GM12878 (cell line): Measurements from ENCODE around the gene AAGAB. TPM values are rescaled to one million over a fixed set of nuclear protein-coding genes. Genes with fewer than 3 reads are reported as not detected.

Experiments
- ATAC-seq: fragments of 200-7000 bp; cut with Tn5 transposase; 3 replicates; pipeline ENCODE4 v1.9.1; 2020; ENCODE audit warnings: mild to moderate bottlenecking, moderate library complexity
- BruUV-seq: library from RNA; stranded (reverse); fragments of 400-500 nt; replicated peaks from 2 replicates; lab custom pipeline; 2021; lab: Mats Ljungman, UMichigan
- CTCF ChIA-PET: fragments of 300-600 bp; sonication (Branson Sonifier 250); formaldehyde crosslinking; extraction: SDS; loops from one replicate; lab custom pipeline; 2021; ENCODE audit warnings: inconsistent platforms; lab: Yijun Ruan, JAX
- POLR2A ChIA-PET: fragments of 350-600 bp; formaldehyde crosslinking; extraction: SDS; loops from one replicate; lab custom pipeline; 2021; ENCODE audit warnings: inconsistent platforms; lab: Charles Lee
- RAD21 ChIA-PET: fragments of 300-600 bp; sonication (Branson Sonifier 250); formaldehyde crosslinking; loops from one replicate; lab custom pipeline; 2023; ENCODE audit warnings: antibody characterized with exemption; ENCODE audit not compliant: unreplicated experiment; lab: Charles Lee
- SMC1A ChIA-PET: fragments of 300-600 bp; sonication (Branson Sonifier 250); formaldehyde crosslinking; loops from one replicate; lab custom pipeline; 2023; ENCODE audit not compliant: unreplicated experiment, uncharacterized antibody; lab: Charles Lee
- DNase-seq: peaks from one replicate; pipeline ENCODE4 v3.0.0-alpha.2; 2011; ENCODE audit warnings: low read depth, low spot score
- FAIRE-seq: peaks from 3 replicates; lab custom pipeline; 2011; peaks lifted over from hg19 to GRCh38; lab: Jason Lieb, UNC
- H2AFZ ChIP-seq: 2 replicates; pipeline ENCODE4 v1.6.0; 2011; ENCODE audit warnings: low read depth, low read length, control low read depth; ENCODE audit not compliant: control insufficient read depth
- H3K27ac ChIP-seq: 2 replicates; pipeline ENCODE4 v1.5.1; 2011; ENCODE audit warnings: control low read depth; ENCODE audit not compliant: control insufficient read depth, insufficient read depth
- H3K27me3 ChIP-seq, 2 experiments: replicated peaks in 1 of 2; 2 replicates each; pipeline versions ENCODE4 v1.6.0 to v1.6.1; 2011; ENCODE audit warnings: low read length in 1 of 2; ENCODE audit not compliant: control insufficient read depth in 2 of 2, insufficient read depth in 2 of 2
- H3K36me3 ChIP-seq, 2 experiments: 2 replicates each; pipeline ENCODE4 v1.5.1; 2011; ENCODE audit warnings: low read length in 1 of 2; ENCODE audit not compliant: control insufficient read depth in 2 of 2, insufficient read depth in 2 of 2
- H3K4me1 ChIP-seq: 2 replicates; pipeline ENCODE4 v1.6.1; 2011; ENCODE audit warnings: mild to moderate bottlenecking, low read length, moderate library complexity, mixed read lengths; ENCODE audit not compliant: control insufficient read depth, insufficient read depth
- H3K4me2 ChIP-seq: 2 replicates; pipeline ENCODE4 v1.6.0; 2011; ENCODE audit warnings: control low read depth; ENCODE audit not compliant: control insufficient read depth, insufficient read depth
- H3K4me3 ChIP-seq: fragments of 200-600 bp; sonication (generic); 2 replicates; pipeline ENCODE4 v1.5.1; 2016
- H3K79me2 ChIP-seq: 2 replicates; pipeline ENCODE4 v1.6.0; 2011; ENCODE audit warnings: low read length; ENCODE audit not compliant: control insufficient read depth, insufficient read depth
- H3K9ac ChIP-seq: 2 replicates; pipeline ENCODE4 v1.8.0; 2011; ENCODE audit warnings: low read length, control low read depth, mixed read lengths; ENCODE audit not compliant: control insufficient read depth, insufficient read depth
- H3K9me3 ChIP-seq: replicated peaks from 3 replicates; pipeline ENCODE4 v1.5.1; 2011; ENCODE audit warnings: mild to moderate bottlenecking, low read length; ENCODE audit not compliant: control insufficient read depth, insufficient read depth
- H4K20me1 ChIP-seq: 2 replicates; pipeline ENCODE4 v1.6.0; 2011; ENCODE audit not compliant: control insufficient read depth, insufficient read depth
- KAT2A ChIP-seq: conservative IDR thresholded peaks from 2 replicates; pipeline ENCODE4 v1.6.1; 2011; ENCODE audit warnings: low read depth, low read length; ENCODE audit not compliant: control insufficient read depth
- POLR2A ChIP-seq: IDR thresholded peaks from 2 replicates; pipeline ENCODE4 v1.6.1; 2011; ENCODE audit warnings: low read depth, mild to moderate bottlenecking, low read length
- RAD51 ChIP-seq: fragments of 450-650 bp; IDR thresholded peaks from 2 replicates; pipeline ENCODE4 v1.6.1; 2016; ENCODE audit warnings: moderate library complexity, mild to moderate bottlenecking, inconsistent platforms
- SUPT20H ChIP-seq: IDR thresholded peaks from 2 replicates; pipeline ENCODE4 v1.6.1; 2011; ENCODE audit warnings: low read depth, mild to moderate bottlenecking, low read length, moderate library complexity, borderline replicate concordance; ENCODE audit not compliant: control insufficient read depth
- WGBS: methylation state at CpG from one replicate; pipeline ENCODE4 v1.1.6; 2016; ENCODE audit warnings: low lambda C conversion rate; ENCODE audit not compliant: insufficient replicate concordance, insufficient coverage; ENCODE audit errors: missing lambda C conversion rate; 5-methylcytosine and 5-hydroxymethylcytosine counted together
- in situ Hi-C: fragments of 300-500 bp; cut with MboI; formaldehyde crosslinking; loops from 9 replicates; pipeline ENCODE4 v1.14.3; 2018; ENCODE audit warnings: mixed read lengths
- intact Hi-C: fragments of 100-400 bp; cut with micrococcal nuclease; formaldehyde crosslinking; loops from one replicate; pipeline ENCODE4 v1.14.2; 2022; ENCODE audit not compliant: unreplicated experiment
- polyA plus RNA-seq, 11 experiments: library from polyadenylated mRNA; depleted of rRNA in 4 of 11; unstranded in 6 of 11; stranded (reverse) in 5 of 11; fragments of >200 nt; fragmentation: Nextera tagmentation in 4 of 11; fragmentation: Illumina TruSeq in 1 of 11; extraction: Ambion mirVana in 4 of 11; extraction: Trizol in 1 of 11; gene quantifications; 1 replicate in 1 of 11; 2 replicates in 10 of 11; pipeline versions ENCODE4 v1.2.1 to v1.2.3, GENCODE V29; 2011 to 2016; ENCODE audit warnings: inconsistent platforms in 2 of 11, missing spikeins in 2 of 11, low read depth in 1 of 11
- total RNA-seq, 4 experiments: library from RNA; depleted of rRNA in 3 of 4; stranded (reverse); fragments of >200 nt in 3 of 4; fragmentation: Illumina TruSeq in 1 of 4; extraction: Trizol in 1 of 4; gene quantifications; 2 replicates each; pipeline versions ENCODE4 v1.2.1 to v1.2.3, GENCODE V29; 2013 to 2021

The AAGAB gene
- total and polyA plus RNA-seq, 10 of the 15 experiments (the other 5 are each of a cell fraction or from before 2014, with no cell fraction given): 11.4 to 62.3 (median 38.0) TPM

DNA sequence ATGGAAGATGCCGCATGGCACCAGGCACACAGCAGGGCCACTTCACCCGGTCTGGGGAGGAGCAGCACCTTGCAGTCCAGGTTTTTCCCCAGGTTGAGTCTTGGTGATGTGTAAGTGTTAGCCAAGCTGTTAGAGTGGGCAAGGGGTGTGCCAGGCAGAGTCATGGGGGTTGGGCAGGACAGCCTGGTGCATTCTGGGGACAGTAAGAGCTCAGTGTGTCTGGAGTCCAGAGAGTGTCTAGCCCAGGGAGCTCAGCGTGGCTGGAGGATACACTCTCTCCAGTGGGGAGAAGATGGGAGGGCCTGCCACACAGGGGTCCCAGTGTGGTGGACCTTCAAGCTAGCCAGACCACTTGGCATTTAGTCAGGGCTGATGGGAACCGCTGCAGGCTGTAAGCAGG lies 87.4 kb downstream of the AAGAB start:
- no peak for ATAC-seq
- H3K27ac ChIP-seq: no peak overlapping the region
- H3K36me3 ChIP-seq: peaks cover 27 to 42% of the 10 kb centered on the region in 2 experiments
- 86% methylated on average over 4 of the region's 4 CpGs for WGBS
- no peak for DNase-seq
- no peak for TF ChIP-seq SUPT20H
- no peak for TF ChIP-seq RAD51
- H3K4me2 ChIP-seq: no peak overlapping the region
- no peak overlapping the region for H2AFZ ChIP-seq
- in situ Hi-C loops: no loop called here
- no peak overlapping the region for H3K9ac ChIP-seq
- no peaks in the 10 kb centered on the region for H3K9me3 ChIP-seq
- CTCF ChIA-PET: no interaction called here
- no peaks in the 10 kb centered on the region for H3K4me1 ChIP-seq
- no peaks in the 10 kb centered on the region for H3K27me3 ChIP-seq
- no peaks in the 10 kb centered on the region; the same call in 1 of the 2 replicates for H3K79me2 ChIP-seq
- intact Hi-C loops: no loop called here
- no peak overlapping the region for H3K4me3 ChIP-seq
- SMC1A ChIA-PET: no interaction called here
- RAD21 ChIA-PET: no interaction called here
- no peak for FAIRE-seq
- peaks cover 3% of the 10 kb centered on the region; the same call in 1 of the 2 replicates for H4K20me1 ChIP-seq
- POLR2A ChIA-PET: no interaction called here
- BruUV-seq: no TSS peak

DNA sequence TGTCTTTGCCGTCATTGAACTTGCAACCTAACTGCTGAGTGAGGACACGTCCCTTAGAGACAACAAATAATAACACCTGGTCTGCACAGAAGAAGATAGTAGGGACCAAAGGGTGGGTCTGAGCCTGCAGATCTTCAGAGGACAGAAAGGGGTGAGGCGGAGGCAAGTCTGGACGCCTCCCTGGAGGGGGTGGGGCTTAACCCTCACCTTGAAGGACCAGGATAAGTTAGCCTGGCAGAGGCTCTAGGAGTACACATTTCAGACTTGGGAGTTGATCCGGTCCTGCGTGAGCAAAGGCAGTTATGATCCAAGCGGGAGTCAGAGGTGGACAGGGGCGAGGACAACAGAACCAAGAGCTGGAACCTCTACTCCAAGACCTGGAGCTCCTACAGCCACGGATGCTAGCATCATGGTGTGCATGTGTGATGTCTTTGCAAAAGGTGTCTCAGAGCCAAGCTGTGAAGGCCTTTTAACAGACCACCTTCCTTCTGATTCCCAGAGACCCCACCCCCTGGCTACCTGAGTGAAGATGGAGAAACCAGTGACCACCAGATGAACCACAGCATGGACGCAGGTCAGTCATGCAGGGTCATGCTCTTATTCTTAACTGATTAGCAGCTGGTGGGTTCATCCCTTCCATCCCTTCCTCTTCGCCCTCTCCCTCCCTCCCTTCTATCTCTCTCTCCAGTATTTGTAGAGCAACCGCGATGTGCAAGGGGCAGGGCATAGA lies 88.0 kb downstream of the AAGAB start:
- WGBS: 91% methylated on average over 13 of the region's 13 CpGs
- Histone ChIP-seq H2AFZ (no peak overlapping the region), H3K27ac (no peak overlapping the region), H3K9me3 (no peaks in the 10 kb centered on the region), H3K27me3 (no peaks in the 10 kb centered on the region), H4K20me1 (peaks cover 3% of the 10 kb centered on the region; the same call in 1 of the 2 replicates), H3K9ac (no peak overlapping the region), H3K4me2 (no peak overlapping the region), H3K36me3 (peaks cover 27 to 42% of the 10 kb centered on the region in 2 experiments), H3K4me1 (no peaks in the 10 kb centered on the region), H3K4me3 (no peak overlapping the region), H3K79me2 (no peaks in the 10 kb centered on the region; the same call in 1 of the 2 replicates)
- FAIRE-seq (no peak), DNase-seq (no peak), ATAC-seq (no peak)
- TF ChIP-seq POLR2A (0 out of 2 replicates have a peak, but pooled peaks have one; percentile 14), KAT2A (no peak)
- RAD21 ChIA-PET: no interaction called here
- BruUV-seq: no TSS peak
- SMC1A ChIA-PET: no interaction called here
- CTCF ChIA-PET: no interaction called here
- POLR2A ChIA-PET: no interaction called here
- intact Hi-C loops: no loop called here
- in situ Hi-C loops: no loop called here
